Upper lobe of left lung (tissue), 6 donors: Measurements from ENCODE around the gene CYP4B1. TPM values are rescaled to one million over a fixed set of nuclear protein-coding genes. Genes with fewer than 3 reads are reported as not detected.

Experiments
- ATAC-seq, 2 donors: fragments of 200-7000 bp; cut with Tn5 transposase; one replicate each; pipeline ENCODE4 v1.9.1; 2022; ENCODE audit warnings: mild to moderate bottlenecking in 2 of 2, moderate library complexity in 2 of 2; ENCODE audit not compliant: low FRiP score in 2 of 2
- DNase-seq, 2 donors: peaks; one replicate each; pipeline ENCODE4 v3.0.0-alpha.2; 2019 to 2020
- H3K27ac ChIP-seq, 4 donors: fragments of 200-600 bp; sonication (generic); one replicate each; pipeline ENCODE4 v1.5.1; 2016 to 2019
- H3K27me3 ChIP-seq, 4 donors: fragments of 200-600 bp; sonication (generic); one replicate each; pipeline ENCODE4 v1.5.1; 2017 to 2019
- H3K36me3 ChIP-seq, 4 donors: fragments of 200-600 bp; sonication (generic); one replicate each; pipeline ENCODE4 v1.5.1; 2016 to 2019
- H3K4me1 ChIP-seq, 4 donors: fragments of 200-600 bp; sonication (generic); one replicate each; pipeline ENCODE4 v1.5.1; 2018 to 2019
- H3K4me3 ChIP-seq, 4 donors: fragments of 200-600 bp; sonication (generic); one replicate each; pipeline ENCODE4 v1.5.1; 2017 to 2019; ENCODE audit warnings: mild to moderate bottlenecking in 2 of 4, moderate library complexity in 1 of 4
- H3K9me3 ChIP-seq, 4 donors: fragments of 200-600 bp; sonication (generic); one replicate each; pipeline ENCODE4 v1.5.1; 2018 to 2019
- EP300 ChIP-seq, 4 donors: sonication (generic); formaldehyde crosslinking; IDR thresholded peaks; one replicate each; pipeline ENCODE4 v1.5.1; 2017; ENCODE audit warnings: antibody characterized with exemption in 4 of 4, control low read depth in 2 of 4
- POLR2A ChIP-seq, 4 donors: fragments of 450-650 bp; IDR thresholded peaks; one replicate each; pipeline ENCODE4 v1.5.1; 2016 to 2017; ENCODE audit warnings: antibody characterized with exemption in 4 of 4, mild to moderate bottlenecking in 2 of 4
- POLR2AphosphoS5 ChIP-seq, 2 donors: sonication (generic); formaldehyde crosslinking; IDR thresholded peaks; one replicate each; pipeline ENCODE4 v1.5.1; 2017; ENCODE audit warnings: antibody characterized with exemption in 2 of 2
- WGBS, 2 donors: methylation state at CpG; one replicate each; pipeline ENCODE4 v1.1.5; 2017 to 2018; 5-methylcytosine and 5-hydroxymethylcytosine counted together
- total RNA-seq, 6 donors: library from RNA; depleted of rRNA in 4 of 6; stranded (reverse); fragments of >200 nt in 4 of 6; gene quantifications; one replicate each; pipeline versions ENCODE4 v1.1.0 to v1.2.1, GENCODE V29; 2016 to 2021
- TF ChIP-seq, protein P1 (sequence below), 6 experiments: fragments of 450-650 bp in 4 of 6; fragments of 200-600 bp in 2 of 6; sonication (generic) in 2 of 6; IDR thresholded peaks; one replicate each; pipeline ENCODE4 v1.5.1; 2016 to 2019; ENCODE audit warnings: antibody characterized with exemption in 6 of 6
- donor health status: DM: no; HTN: no; CAD: no; lungs with moderate emphysema.
- donor health status: DM: no; HTN: yes; CAD: no; lungs with severe emphysema.

CYP4B1 gene
- total RNA-seq, 6 donors from 2014 or later: 211 to 1,043 (median 640) TPM

DNA sequence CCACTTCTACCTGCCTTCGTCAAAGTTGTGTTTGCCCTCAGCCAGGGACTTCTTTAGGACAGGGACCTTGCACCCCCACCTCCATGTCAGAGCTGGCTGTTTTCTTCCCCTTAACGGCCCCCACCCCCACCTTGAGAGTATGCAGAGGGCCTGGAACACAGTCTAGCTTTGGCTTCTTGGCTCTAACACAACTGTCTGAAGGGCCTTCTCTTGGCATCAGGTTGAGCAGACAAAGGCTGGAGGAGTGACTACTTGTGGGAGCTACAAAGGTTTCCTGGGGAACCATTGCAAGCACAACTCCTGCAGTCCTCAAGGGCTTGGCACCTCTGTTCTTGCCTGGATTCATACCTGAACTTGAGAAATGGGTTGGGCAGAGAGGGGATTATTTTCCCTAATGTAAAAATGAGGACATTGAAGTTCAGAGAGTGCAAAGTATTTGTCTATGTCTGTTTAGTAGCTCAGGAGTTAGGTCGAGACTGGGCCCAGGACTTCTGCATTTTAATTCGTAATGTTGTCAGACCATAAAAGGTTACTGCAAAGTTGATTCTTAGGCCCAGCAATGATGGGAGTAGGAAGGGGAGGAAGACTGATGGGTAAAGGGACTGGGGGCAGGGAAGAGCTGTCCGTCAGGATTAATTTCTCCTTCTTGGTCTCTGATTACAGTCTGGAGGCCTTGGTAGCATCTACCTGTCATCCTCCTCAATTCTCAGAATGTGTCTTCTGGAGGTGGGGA lies 2.6 kb downstream of the CYP4B1 start:
- Histone ChIP-seq H3K27ac (peak overlapping the region; percentile 89 to 95 (median 91)), H3K4me1 (peaks cover 29 to 67% (median 47%) of the 10 kb centered on the region in 4 donors), H3K27me3 (no peaks in the 10 kb centered on the region), H3K4me3 (peak overlapping the region; percentile 11 to 52 (median 47)), H3K36me3 (no peaks in the 10 kb centered on the region), H3K9me3 (no peaks in the 10 kb centered on the region)
- ATAC-seq (peak; percentile 38 to 81), DNase-seq (peak in 1 of 2 donors; percentile 83)
- 59 to 60% methylated on average over 5 of the region's 5 CpGs for WGBS, 2 donors
- no peak for TF ChIP-seq POLR2AphosphoS5 (IDR thresholded peaks at IDR 0.05)
- TF ChIP-seq, protein P1, sequence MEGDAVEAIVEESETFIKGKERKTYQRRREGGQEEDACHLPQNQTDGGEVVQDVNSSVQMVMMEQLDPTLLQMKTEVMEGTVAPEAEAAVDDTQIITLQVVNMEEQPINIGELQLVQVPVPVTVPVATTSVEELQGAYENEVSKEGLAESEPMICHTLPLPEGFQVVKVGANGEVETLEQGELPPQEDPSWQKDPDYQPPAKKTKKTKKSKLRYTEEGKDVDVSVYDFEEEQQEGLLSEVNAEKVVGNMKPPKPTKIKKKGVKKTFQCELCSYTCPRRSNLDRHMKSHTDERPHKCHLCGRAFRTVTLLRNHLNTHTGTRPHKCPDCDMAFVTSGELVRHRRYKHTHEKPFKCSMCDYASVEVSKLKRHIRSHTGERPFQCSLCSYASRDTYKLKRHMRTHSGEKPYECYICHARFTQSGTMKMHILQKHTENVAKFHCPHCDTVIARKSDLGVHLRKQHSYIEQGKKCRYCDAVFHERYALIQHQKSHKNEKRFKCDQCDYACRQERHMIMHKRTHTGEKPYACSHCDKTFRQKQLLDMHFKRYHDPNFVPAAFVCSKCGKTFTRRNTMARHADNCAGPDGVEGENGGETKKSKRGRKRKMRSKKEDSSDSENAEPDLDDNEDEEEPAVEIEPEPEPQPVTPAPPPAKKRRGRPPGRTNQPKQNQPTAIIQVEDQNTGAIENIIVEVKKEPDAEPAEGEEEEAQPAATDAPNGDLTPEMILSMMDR (IDR thresholded peaks at IDR 0.05): no peak
- peak in 1 of 4 donors; percentile 11 for TF ChIP-seq EP300 (IDR thresholded peaks at IDR 0.05)
- no peak for TF ChIP-seq POLR2A (IDR thresholded peaks at IDR 0.05)

DNA sequence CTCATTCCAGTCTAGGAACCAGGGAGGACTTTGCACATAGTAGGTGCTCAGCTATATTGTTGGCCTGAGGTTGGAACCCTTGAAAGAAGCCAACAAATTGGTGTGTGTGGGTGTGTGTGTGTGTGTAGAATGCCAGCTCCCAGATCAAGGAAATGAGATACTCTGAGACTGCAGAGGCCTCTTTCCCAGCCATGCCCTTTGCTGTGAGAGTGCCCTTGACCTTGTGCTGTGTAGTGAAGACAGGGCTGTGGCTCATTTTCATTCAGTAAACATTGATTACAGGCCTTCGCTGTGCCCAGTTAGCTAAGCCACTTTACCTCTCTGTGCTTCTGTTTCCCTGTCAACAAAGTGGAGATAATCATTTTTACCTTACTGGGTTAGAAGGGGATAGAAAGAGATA lies 3.2 kb downstream of the CYP4B1 start:
- peak overlapping the region; percentile 89 to 95 (median 91) for H3K27ac ChIP-seq
- DNase-seq: peak in 1 of 2 donors; percentile 75
- peak in 1 of 2 donors; percentile 20 for ATAC-seq
- 0 to 55% methylated on average over 1 of the region's 1 CpG for WGBS, 2 donors
- H3K27me3 ChIP-seq: no peaks in the 10 kb centered on the region
- H3K4me1 ChIP-seq: peaks cover 32 to 71% (median 51%) of the 10 kb centered on the region in 4 donors
- H3K4me3 ChIP-seq: peak overlapping the region in 3 of 4 donors; percentile 43 to 52 (median 51)
- no peaks in the 10 kb centered on the region for H3K9me3 ChIP-seq
- peak in 1 of 4 donors; percentile 24 for TF ChIP-seq EP300 (IDR thresholded peaks at IDR 0.05)
- TF ChIP-seq POLR2A (IDR thresholded peaks at IDR 0.05): no peak
- peak; percentile 9 to 54 for TF ChIP-seq POLR2AphosphoS5 (IDR thresholded peaks at IDR 0.05)
- H3K36me3 ChIP-seq: no peaks in the 10 kb centered on the region

DNA sequence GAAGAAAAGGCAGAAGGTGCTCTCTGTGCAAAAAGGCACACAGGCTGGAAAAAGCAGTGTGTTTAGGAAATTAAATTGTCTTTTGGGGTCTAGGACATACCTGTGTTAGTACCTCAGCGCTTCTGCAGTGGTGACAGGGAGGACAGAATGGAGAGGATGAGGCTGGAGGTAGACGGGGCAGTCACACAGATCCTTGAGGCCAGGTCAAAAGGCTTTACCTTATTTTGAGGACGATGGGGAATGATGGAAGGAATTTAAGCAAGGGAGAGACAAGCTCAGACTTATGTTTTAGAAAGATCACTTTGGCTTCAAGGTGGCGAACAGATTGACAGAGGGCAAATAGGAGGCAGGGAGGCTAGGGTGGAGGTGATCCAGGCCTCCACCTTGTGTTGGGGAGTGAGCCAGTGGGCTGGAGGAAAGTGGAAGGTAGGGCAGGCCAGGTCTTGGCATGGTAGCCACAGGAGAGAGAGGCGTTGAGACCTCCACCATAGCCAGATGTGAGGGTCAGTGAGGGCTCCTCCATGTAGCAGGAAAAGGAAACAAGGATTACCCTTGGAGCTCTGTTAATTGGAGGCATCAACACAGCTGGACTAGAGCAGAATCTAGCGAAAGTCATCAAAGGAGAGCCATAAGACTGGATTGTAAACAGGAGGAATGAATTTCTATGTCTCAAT lies 4.2 kb downstream of the CYP4B1 start:
- Histone ChIP-seq H3K9me3 (no peaks in the 10 kb centered on the region), H3K4me1 (peaks cover 41 to 73% (median 58%) of the 10 kb centered on the region in 4 donors), H3K27ac (peak overlapping the region; percentile 89 to 95 (median 91)), H3K36me3 (no peaks in the 10 kb centered on the region), H3K27me3 (no peaks in the 10 kb centered on the region), H3K4me3 (peak overlapping the region in 3 of 4 donors; percentile 43 to 52 (median 51))
- no peak for TF ChIP-seq POLR2AphosphoS5 (IDR thresholded peaks at IDR 0.05)
- no peak for TF ChIP-seq EP300 (IDR thresholded peaks at IDR 0.05)
- TF ChIP-seq, protein P1 (IDR thresholded peaks at IDR 0.05): no peak
- TF ChIP-seq POLR2A (IDR thresholded peaks at IDR 0.05): no peak
- 66 to 69% methylated on average over 6 of the region's 6 CpGs for WGBS, 2 donors
- DNase-seq (no peak), ATAC-seq (no peak)

DNA sequence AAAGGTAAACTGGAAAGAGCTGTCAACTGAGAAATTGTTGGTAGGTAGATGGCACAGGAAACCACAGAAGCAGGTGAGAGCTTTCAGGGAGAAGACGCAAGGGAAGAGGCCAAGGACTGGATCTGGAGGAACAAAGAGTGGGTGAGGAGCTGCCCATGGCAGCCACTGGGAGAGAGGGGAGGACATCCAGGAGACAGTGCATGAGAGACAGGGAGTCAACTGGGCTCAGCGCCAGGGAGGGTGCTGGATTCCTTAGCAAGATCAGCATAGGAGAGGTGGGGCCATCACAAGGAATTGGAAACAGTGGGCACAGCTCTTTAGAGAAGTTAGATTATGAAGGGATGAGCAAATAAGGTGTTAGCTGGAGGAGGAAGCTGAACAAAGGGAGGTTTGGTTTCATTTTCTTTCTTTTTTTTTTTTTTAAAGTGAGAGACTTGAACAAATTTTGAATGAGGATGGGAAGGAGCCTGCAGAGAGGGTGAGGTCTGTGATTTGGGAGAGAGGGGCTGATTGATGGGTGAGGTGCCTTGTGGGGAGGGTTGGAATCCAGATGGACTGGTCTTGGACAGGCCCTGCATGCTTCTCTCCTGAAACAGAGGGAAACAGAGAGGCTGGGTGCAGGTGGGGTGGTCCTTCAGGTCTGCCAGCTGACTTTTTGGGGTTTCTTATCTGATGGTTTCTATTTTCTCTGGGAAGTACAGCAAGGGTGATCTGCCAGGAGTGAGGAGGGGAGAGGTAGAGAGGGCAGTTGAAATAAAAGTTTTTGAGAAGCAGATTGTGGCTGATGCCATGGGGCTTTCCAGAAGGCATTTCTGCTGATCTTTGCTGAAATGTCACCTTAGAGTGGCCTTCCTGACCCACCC lies 5.4 kb downstream of the CYP4B1 start:
- peaks cover 38 to 63% (median 50%) of the 10 kb centered on the region in 4 donors for H3K4me1 ChIP-seq
- WGBS, 2 donors: 72 to 85% methylated on average over 2 of the region's 2 CpGs

DNA sequence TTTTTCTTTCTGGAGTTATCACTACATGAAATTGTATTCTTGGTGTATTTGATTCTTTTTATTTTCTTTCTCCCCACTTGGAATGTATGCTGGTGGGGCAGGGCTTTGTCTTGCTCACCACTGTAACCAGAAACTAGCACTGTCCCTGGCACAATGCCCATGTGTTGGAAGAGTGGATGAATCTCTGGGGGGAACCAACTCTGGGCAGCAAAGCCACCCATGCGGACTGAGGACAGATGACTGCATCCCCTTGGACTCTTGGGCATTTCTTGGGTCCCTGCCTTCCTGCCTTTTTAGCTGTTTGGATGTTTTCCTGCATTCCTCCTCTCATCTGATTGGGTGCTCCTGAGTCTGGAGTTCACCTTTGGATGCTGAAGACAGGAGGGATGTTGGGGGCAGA lies 6.1 kb downstream of the CYP4B1 start:
- WGBS, 2 donors: 69 to 85% methylated on average over 1 of the region's 1 CpG
- H3K4me3 ChIP-seq: peak overlapping the region in 1 of 4 donors; percentile 51
- TF ChIP-seq EP300 (IDR thresholded peaks at IDR 0.05): no peak
- TF ChIP-seq POLR2AphosphoS5 (IDR thresholded peaks at IDR 0.05): no peak
- TF ChIP-seq, protein P1 (IDR thresholded peaks at IDR 0.05): no peak
- TF ChIP-seq POLR2A (IDR thresholded peaks at IDR 0.05): no peak
- ATAC-seq: no peak
- peak overlapping the region; percentile 89 to 95 (median 91) for H3K27ac ChIP-seq
- no peaks in the 10 kb centered on the region for H3K27me3 ChIP-seq
- DNase-seq: no peak
- H3K9me3 ChIP-seq: no peaks in the 10 kb centered on the region
- H3K4me1 ChIP-seq: peaks cover 41 to 69% (median 52%) of the 10 kb centered on the region in 4 donors
- no peaks in the 10 kb centered on the region for H3K36me3 ChIP-seq

More for the DNA sequence above, 5.4 kb downstream of the CYP4B1 start:
- no peak for DNase-seq
- Histone ChIP-seq H3K27ac (peak overlapping the region; percentile 89 to 95 (median 91)), H3K9me3 (no peaks in the 10 kb centered on the region), H3K27me3 (no peaks in the 10 kb centered on the region), H3K4me3 (peak overlapping the region in 3 of 4 donors; percentile 13 to 52 (median 51)), H3K36me3 (no peaks in the 10 kb centered on the region)
- no peak for TF ChIP-seq POLR2A (IDR thresholded peaks at IDR 0.05)
- ATAC-seq: no peak
